ENCODE data around the gene AP2A2. TPM values are rescaled to one million over a fixed set of nuclear protein-coding genes. Genes with fewer than 3 reads are reported as not detected.

AP2A2 gene
- total RNA-seq, 1 donor from 2014 or later: 78.1 TPM

DNA sequence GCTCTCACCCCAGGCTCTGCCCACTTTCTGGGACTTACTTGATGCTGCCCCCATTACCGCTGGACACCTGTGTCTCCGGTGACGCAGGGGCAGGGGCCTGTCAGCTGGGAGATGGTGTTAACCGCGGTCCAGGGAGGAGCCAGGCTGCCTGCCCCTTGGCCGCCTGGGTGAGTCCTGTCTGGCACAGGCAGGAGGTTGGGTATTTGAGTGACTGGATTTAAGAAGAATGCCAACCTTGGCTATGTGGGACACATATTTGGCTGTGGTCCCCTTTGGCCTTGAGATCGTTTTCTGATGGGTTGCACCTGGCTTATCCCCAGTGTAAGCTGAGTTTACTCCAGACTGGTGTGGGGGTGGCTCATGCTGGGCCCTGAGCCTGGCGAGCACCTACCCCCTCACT, 108.3 kb downstream of the AP2A2 start:
- DNase-seq (ENCODE audit: low read depth, low spot score): no peak
- Mint-ChIP-seq H3K4me3 (no peak overlapping the region), H3K27me3 (ENCODE audit: low read depth) (no peaks in the 10 kb centered on the region), H3K4me1 (no peaks in the 10 kb centered on the region), H3K9me3 (no peaks in the 10 kb centered on the region), H3K27ac (ENCODE audit: unreplicated experiment) (no peak overlapping the region), H3K36me3 (ENCODE audit: low read depth) (no peaks in the 10 kb centered on the region)
- TF ChIP-seq, protein P1, sequence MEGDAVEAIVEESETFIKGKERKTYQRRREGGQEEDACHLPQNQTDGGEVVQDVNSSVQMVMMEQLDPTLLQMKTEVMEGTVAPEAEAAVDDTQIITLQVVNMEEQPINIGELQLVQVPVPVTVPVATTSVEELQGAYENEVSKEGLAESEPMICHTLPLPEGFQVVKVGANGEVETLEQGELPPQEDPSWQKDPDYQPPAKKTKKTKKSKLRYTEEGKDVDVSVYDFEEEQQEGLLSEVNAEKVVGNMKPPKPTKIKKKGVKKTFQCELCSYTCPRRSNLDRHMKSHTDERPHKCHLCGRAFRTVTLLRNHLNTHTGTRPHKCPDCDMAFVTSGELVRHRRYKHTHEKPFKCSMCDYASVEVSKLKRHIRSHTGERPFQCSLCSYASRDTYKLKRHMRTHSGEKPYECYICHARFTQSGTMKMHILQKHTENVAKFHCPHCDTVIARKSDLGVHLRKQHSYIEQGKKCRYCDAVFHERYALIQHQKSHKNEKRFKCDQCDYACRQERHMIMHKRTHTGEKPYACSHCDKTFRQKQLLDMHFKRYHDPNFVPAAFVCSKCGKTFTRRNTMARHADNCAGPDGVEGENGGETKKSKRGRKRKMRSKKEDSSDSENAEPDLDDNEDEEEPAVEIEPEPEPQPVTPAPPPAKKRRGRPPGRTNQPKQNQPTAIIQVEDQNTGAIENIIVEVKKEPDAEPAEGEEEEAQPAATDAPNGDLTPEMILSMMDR (conservative IDR thresholded peaks at IDR 0.05): no peak

DNA sequence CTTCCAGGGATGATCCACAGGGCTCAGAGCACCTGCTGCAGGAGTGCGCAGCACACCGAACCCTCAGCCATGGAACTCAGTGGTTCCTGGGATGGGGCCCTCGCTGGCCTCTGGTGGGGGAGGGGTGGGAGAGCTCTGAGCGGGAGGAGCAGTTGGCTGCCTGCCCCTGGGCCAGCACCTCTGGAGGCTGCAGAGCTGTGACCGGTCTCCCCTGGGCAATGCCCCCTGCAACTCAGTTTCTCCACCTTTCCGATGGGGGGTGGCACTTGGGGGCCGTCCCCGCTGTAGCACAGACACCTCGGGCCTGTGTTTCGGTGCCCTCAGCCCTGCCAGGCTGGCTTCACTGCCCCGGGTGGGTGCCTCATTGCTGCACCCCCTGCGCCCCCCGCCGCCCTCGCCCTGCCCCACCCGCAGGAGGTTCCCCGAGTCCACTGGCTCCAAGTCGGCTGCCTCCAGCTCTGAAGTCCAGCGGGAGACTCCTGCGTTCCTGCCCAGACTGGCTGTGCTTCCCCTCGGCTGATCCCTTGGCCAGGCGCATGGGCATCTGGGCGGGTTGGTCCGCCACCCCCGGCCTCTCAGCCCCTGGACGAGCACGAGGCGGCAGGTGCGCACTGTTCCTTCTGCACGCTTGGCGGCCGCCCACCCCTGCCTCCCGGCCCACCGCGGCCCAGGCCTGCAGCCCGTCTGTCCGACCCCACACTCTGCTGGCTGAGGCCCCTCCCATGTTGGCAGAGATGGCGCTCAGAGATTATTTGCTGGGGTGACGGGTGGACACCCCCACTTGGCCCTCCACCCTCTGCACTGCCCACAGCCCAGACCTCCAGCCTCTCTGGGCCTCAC, 109.0 kb downstream of the AP2A2 start:
- Mint-ChIP-seq H3K27me3 (ENCODE audit: low read depth) (no peaks in the 10 kb centered on the region), H3K4me1 (no peaks in the 10 kb centered on the region), H3K9me3 (no peaks in the 10 kb centered on the region), H3K36me3 (ENCODE audit: low read depth) (no peaks in the 10 kb centered on the region), H3K27ac (ENCODE audit: unreplicated experiment) (no peak overlapping the region), H3K4me3 (no peak overlapping the region)
- no peak for DNase-seq (ENCODE audit: low read depth, low spot score)
- TF ChIP-seq, protein P1 (conservative IDR thresholded peaks at IDR 0.05): no peak

DNA sequence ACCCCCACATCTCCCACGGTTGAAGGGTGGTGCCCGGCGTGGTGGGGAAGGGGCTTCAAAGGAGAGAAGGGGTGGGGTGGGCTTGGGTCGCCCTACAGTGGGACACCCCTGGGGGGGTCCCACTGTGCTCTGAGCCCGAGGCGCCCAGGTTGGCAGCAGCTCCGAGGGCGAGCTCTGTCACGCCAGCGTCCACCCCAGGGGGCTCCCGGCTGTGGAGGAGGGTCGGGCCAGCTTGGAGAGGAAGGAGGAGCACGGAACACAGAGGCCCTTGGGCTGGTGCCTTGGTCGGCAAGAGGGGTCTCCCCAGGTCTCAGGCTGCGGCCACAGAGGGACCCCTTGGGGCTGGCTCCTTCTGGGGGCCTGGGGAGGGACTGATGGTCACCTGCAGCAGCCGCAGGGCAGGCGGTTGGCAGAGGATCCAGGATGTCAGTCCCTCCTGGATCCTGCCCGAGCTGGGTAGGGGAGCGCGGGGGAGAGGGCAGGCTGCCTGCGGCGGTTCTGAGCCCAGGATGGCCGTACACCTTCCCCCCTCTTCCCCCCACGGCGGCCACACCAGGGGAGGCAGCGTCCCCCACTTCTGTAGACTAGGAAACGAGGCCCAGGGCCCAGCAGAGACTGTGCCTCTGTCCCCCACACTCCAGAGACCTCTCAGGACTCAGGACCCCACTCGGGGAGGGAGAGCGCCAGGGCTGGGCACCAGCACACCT, 110.1 kb downstream of the AP2A2 start:
- Mint-ChIP-seq H3K27ac (ENCODE audit: unreplicated experiment) (no peak overlapping the region), H3K9me3 (no peaks in the 10 kb centered on the region), H3K27me3 (ENCODE audit: low read depth) (no peaks in the 10 kb centered on the region)

DNA sequence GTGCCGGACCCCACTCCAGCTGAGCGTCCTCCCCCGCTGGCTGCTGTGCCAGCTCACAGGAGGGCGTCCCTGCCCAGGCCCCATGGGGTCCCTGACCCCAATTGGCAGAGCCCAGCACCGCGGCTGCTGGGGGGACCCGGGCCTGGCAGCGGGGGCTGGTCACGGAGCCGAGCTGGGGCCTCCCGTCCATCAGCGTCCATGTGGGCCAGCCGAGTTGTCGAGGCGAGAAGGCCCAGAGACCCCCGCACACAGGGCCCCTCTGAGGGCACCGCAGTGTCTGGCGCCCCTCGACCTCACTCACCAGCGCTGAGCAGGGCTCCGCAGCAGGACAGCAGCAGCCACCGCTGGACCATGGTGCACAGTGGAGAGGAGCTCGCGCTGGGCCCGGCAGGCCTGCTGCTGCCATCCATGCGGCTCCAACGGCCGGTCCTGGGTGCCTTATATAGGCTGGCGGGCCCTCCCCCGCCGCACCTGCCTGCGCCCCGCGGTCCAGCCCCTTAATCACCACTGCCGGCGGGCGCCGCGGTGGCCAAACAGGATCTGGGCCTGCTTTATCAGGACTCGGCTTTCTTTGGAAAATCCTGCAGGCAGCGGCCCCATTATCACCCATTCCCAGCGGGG, 110.7 kb downstream of the AP2A2 start, which contains the start of gene MUC6:
TSS of gene MUC6 (minus strand) at position 416 of the 621 bp plus-strand sequence. CDS start at position 353, 63 bp downstream.
- no peak within 1 kb of the TSS for H3K27ac Mint-ChIP-seq (ENCODE audit: unreplicated experiment)
- no peaks in the 10 kb centered on the region for H3K9me3 Mint-ChIP-seq
- no peaks in the 10 kb centered on the region for H3K4me1 Mint-ChIP-seq
- TF ChIP-seq, protein P1 (conservative IDR thresholded peaks at IDR 0.05): no peak
- DNase-seq (ENCODE audit: low read depth, low spot score): no peak
- H3K36me3 Mint-ChIP-seq (ENCODE audit: low read depth): no peaks in the 10 kb centered on the region
- no peak within 1 kb of the TSS for H3K4me3 Mint-ChIP-seq
- no peaks in the 10 kb centered on the region for H3K27me3 Mint-ChIP-seq (ENCODE audit: low read depth)

More for the DNA sequence above, 110.1 kb downstream of the AP2A2 start:
- DNase-seq (ENCODE audit: low read depth, low spot score): no peak
- Mint-ChIP-seq H3K4me3 (no peak overlapping the region), H3K4me1 (no peaks in the 10 kb centered on the region), H3K36me3 (ENCODE audit: low read depth) (no peaks in the 10 kb centered on the region)
- TF ChIP-seq, protein P1 (conservative IDR thresholded peaks at IDR 0.05): no peak

DNA sequence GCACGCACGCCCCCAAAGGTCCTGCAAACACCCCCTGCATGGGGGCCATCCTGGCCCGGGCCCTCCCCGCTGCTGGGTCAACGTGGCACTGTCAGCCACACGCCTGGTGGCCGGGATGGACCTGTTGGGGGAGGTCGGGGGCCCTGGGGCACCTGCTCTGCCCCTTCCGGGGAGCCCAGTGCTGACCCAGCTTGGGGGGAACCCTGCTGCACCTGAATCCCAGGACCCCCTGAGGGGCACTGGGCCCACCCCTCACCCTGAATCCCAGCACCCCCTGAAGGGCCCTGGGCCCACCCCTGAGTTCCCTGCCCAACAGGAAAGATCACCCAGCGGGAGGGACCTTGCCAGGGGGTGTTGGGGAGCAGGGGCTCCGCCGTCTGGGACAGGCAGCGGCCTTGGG, 111.3 kb downstream of the AP2A2 start:
- no peaks in the 10 kb centered on the region for H3K9me3 Mint-ChIP-seq
- TF ChIP-seq, protein P1 (conservative IDR thresholded peaks at IDR 0.05): no peak
- H3K4me3 Mint-ChIP-seq: no peak overlapping the region
- H3K27me3 Mint-ChIP-seq (ENCODE audit: low read depth): no peaks in the 10 kb centered on the region
- no peaks in the 10 kb centered on the region for H3K36me3 Mint-ChIP-seq (ENCODE audit: low read depth)
- no peaks in the 10 kb centered on the region for H3K4me1 Mint-ChIP-seq
- no peak overlapping the region for H3K27ac Mint-ChIP-seq (ENCODE audit: unreplicated experiment)
- DNase-seq (ENCODE audit: low read depth, low spot score): no peak
